Pancreas (tissue), 10 donors: ENCODE data around the gene RNF11. TPM values are rescaled to one million over a fixed set of nuclear protein-coding genes. Genes with fewer than 3 reads are reported as not detected.

ENCODE experiments used
- ATAC-seq, 4 donors: fragments of 200-7000 bp; cut with Tn5 transposase; one replicate each; pipeline versions ENCODE4 v1.8.0 to v1.9.1; 2020; ENCODE audit warnings: mild to moderate bottlenecking in 4 of 4, moderate library complexity in 4 of 4
- DNase-seq, 6 donors: peaks; one replicate each; pipeline ENCODE4 v3.0.0-alpha.2; 2020
- FAIRE-seq: peaks from 2 replicates; lab custom pipeline; 2012; peaks lifted over from hg19 to GRCh38; lab: Jason Lieb, UNC
- H3K27ac ChIP-seq, 4 donors: fragments of 200-600 bp; sonication (generic); 1 replicate in 3 of 4; 2 replicates in 1 of 4; pipeline versions ENCODE4 v1.5.0 to v1.8.0; 2020
- H3K27me3 ChIP-seq, 4 donors: fragments of 200-600 bp; one replicate each; pipeline ENCODE4 v1.8.0; 2021
- H3K36me3 ChIP-seq, 3 donors: fragments of 200-600 bp; sonication (generic) in 1 of 3; one replicate each; pipeline versions ENCODE4 v1.5.0 to v1.8.0; 2020 to 2021
- H3K4me1 ChIP-seq, 3 donors: fragments of 200-600 bp; one replicate each; pipeline ENCODE4 v1.8.0; 2021
- H3K4me3 ChIP-seq, 4 donors: fragments of 200-600 bp; sonication (generic) in 2 of 4; one replicate each; pipeline versions ENCODE4 v1.5.0 to v1.8.0; 2020 to 2021
- H3K9me3 ChIP-seq, 4 donors: fragments of 200-600 bp; one replicate each; pipeline ENCODE4 v1.8.0; 2021
- WGBS, 2 donors: extraction: QIAGEN DNeasy Blood & Tissue Kit; methylation state at CpG; one replicate each; pipeline ENCODE4 v1.1.7; 2013; 5-methylcytosine and 5-hydroxymethylcytosine counted together
- intact Hi-C, 3 donors: fragments of 100-400 bp; cut with DNase I; formaldehyde crosslinking; loops; one replicate each; pipeline versions ENCODE4 v1.11.1 to v1.14.2; 2022
- polyA plus RNA-seq, 2 donors: library from polyadenylated mRNA; stranded (reverse); fragments of 200-250 nt; gene quantifications; one replicate each; pipeline ENCODE4 v1.2.3, GENCODE V29; 2013
- total RNA-seq, 6 donors: library from RNA; stranded (reverse); fragmentation: NEBNext Ultra II Directional in 4 of 6; extraction: Animal tissue kit (Norgen Biotek cat#: 25700) in 4 of 6; gene quantifications; one replicate each; pipeline versions ENCODE4 v1.2.1 to v1.2.4, GENCODE V29; 2021 to 2023
- TF ChIP-seq, protein P1 (sequence below), 4 donors: fragments of 200-600 bp; sonication (generic) in 3 of 4; IDR thresholded peaks; one replicate each; pipeline versions ENCODE4 v1.5.0 to v1.8.0; 2021; ENCODE audit warnings: antibody characterized with exemption in 4 of 4
- donor health status: healthy with polysubstance abuse.
- donor health status: DM: no; HTN: no; CAD: no; lungs with moderate emphysema.
- donor health status: DM: no; HTN: no; CAD: no.
- donor health status: control.
- donor health status: control.
- donor health status: Bipolar disorder and iron deficiency.
- donor health status: DM: yes; HTN: yes; CAD: no.
- donor health status: DM: no; HTN: no; CAD: no.
- donor health status: DM: no; HTN: no; CAD: no.
- donor health status: DM: yes; HTN: yes; CAD: no.

Gene RNF11
- total and polyA plus RNA-seq, 8 donors, result 19.8 to 51.8 (median 30.7) TPM

DNA sequence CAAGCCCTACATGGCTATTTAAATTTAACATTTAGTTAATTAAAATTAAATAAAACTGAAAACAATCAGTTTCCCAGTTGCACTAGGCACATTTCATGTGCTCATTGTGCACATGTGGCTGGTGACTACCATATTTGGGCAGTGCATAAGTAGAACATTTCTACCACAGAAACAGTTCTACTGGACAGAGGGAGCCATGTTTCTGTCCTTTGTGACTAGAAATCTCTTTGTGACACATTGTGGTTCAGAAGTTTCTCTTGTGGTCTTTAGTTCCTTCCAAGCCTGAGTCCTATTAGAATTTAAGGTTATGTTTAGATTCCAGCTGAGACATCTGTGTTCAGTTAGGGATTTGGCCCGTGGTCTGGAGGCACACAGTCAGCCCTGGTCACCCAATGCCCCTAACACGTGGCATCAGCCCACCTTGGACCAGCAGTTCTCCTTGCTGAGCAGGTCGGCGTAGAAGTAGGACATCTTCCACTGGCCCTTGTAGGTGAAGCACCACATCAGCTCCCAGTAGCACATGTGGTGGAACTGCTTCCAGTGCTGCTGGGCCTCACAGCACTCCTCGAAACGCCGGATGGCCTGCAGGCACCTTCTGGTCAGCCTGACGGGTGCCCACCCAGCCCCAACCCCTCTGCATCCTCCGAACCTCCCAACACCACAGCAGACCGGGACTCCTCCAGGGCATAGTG, 65.2 kb downstream of the RNF11 start:
- no peak overlapping the region for H3K4me3 ChIP-seq
- H3K9me3 ChIP-seq, result no peaks in the 10 kb centered on the region
- H3K36me3 ChIP-seq, result no peaks in the 10 kb centered on the region
- H3K27ac ChIP-seq, result no peak overlapping the region
- intact Hi-C loops, result no loop called here
- no peak for DNase-seq
- ATAC-seq, result no peak
- H3K27me3 ChIP-seq, result no peaks in the 10 kb centered on the region
- WGBS, 2 donors, result 93 to 94% methylated on average over 10 of the region's 10 CpGs
- peaks cover 9 to 25% (median 11%) of the 10 kb centered on the region in 3 donors for H3K4me1 ChIP-seq
- TF ChIP-seq, protein P1, sequence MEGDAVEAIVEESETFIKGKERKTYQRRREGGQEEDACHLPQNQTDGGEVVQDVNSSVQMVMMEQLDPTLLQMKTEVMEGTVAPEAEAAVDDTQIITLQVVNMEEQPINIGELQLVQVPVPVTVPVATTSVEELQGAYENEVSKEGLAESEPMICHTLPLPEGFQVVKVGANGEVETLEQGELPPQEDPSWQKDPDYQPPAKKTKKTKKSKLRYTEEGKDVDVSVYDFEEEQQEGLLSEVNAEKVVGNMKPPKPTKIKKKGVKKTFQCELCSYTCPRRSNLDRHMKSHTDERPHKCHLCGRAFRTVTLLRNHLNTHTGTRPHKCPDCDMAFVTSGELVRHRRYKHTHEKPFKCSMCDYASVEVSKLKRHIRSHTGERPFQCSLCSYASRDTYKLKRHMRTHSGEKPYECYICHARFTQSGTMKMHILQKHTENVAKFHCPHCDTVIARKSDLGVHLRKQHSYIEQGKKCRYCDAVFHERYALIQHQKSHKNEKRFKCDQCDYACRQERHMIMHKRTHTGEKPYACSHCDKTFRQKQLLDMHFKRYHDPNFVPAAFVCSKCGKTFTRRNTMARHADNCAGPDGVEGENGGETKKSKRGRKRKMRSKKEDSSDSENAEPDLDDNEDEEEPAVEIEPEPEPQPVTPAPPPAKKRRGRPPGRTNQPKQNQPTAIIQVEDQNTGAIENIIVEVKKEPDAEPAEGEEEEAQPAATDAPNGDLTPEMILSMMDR (IDR thresholded peaks at IDR 0.05), result no peak
- no peak for FAIRE-seq

DNA sequence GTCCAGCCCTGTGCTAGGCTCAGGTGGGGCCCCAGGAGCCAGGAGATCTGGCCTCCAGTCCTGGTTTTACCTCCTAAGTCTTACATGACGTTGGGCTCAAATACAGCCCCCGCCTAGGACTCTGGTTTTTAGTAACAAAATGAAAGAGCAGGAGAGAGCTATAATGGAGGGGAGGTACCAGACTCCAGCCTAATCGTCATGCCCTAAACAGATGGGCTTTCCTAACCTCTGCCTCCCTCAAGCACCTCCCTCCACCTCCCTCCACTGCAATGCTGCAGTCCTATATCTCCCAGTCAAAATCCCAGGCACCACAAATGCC, 65.7 kb downstream of the RNF11 start:
- no peak for ATAC-seq
- Histone ChIP-seq H3K27ac (no peak overlapping the region), H3K4me1 (peaks cover 6 to 25% (median 11%) of the 10 kb centered on the region in 3 donors), H3K27me3 (no peaks in the 10 kb centered on the region), H3K9me3 (no peaks in the 10 kb centered on the region), H3K4me3 (no peak overlapping the region), H3K36me3 (no peaks in the 10 kb centered on the region)
- 77 to 87% methylated on average over 3 of the region's 3 CpGs for WGBS, 2 donors
- FAIRE-seq, result no peak
- DNase-seq, result no peak
- TF ChIP-seq, protein P1 (IDR thresholded peaks at IDR 0.05), result no peak
- intact Hi-C loops, result no loop called here

DNA sequence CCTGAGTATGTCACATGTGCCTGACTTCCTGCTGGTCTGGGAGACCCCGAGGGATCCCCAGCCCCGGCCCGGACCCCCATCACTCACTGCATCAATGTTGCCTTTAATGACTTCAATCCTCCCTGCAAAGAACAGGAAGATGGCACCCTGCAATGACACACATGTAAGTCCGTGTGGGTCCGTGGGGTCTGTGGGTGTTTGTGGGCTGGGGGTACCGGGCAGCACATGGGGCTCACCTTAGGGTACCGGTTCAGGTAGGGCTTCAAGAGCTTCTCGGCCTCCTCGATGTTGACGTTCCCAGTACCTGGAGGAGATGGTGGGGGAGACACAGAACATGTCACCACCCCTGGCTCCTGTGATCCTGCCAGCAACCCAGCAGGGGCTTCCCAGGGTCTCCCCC, 66.2 kb downstream of the RNF11 start:
- WGBS, 2 donors, result 92 to 98% methylated on average over 10 of the region's 10 CpGs
- intact Hi-C loops, result no loop called here
- H3K4me1 ChIP-seq, result peaks cover 6 to 24% (median 11%) of the 10 kb centered on the region in 3 donors
- no peaks in the 10 kb centered on the region for H3K27me3 ChIP-seq
- no peak overlapping the region for H3K4me3 ChIP-seq
- no peak for FAIRE-seq
- no peaks in the 10 kb centered on the region for H3K36me3 ChIP-seq
- TF ChIP-seq, protein P1 (IDR thresholded peaks at IDR 0.05), result no peak
- no peak for ATAC-seq
- DNase-seq, result no peak
- H3K27ac ChIP-seq, result no peak overlapping the region
- H3K9me3 ChIP-seq, result no peaks in the 10 kb centered on the region

DNA sequence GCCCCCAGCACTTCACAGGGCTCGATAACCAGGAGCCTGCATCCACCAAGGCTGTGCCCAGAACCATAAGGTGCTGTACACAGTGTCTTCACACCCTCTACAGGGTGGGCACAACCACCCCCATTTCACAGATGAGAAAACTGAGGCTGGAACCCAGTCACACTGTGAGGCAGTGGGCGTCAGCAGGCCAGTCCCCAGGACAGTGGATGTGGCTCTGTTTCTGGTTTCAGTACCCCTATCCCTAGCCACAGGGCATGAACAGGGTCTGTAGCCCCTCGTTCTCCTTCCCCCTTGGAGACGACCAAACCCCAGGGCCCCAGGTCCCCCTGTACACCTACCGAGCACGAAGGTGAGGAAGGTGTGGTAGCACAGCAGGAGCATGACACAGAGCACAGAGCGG, 66.7 kb downstream of the RNF11 start:
- Histone ChIP-seq H3K27ac (no peak overlapping the region), H3K9me3 (no peaks in the 10 kb centered on the region), H3K27me3 (no peaks in the 10 kb centered on the region), H3K4me3 (no peak overlapping the region), H3K36me3 (no peaks in the 10 kb centered on the region), H3K4me1 (peaks cover 6 to 22% (median 11%) of the 10 kb centered on the region in 3 donors)
- ATAC-seq (no peak), DNase-seq (no peak), FAIRE-seq (no peak)
- WGBS, 2 donors, result 84 to 89% methylated on average over 6 to 7 of the region's 7 CpGs
- TF ChIP-seq, protein P1 (IDR thresholded peaks at IDR 0.05), result no peak
- intact Hi-C loops, result no loop called here

DNA sequence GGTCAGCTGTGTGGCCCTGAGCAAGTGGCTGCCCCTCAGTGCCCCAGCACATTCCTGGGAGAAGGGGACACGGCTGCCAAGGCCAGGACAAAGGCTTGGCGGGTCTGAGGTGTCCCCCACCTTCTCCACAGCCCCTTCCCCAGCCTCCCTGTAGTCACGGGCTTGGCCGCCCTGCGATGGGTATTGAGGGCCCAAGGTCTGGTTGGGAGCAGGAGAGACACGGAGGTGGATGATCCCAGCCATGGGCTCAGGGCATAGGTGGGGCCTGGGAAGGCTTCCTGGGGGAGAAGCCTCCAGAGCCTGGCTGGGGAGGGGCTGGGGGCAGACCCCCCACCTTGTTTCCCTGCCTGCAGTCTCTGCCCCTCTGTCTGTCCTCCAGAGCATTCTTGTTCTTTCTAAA, 67.2 kb downstream of the RNF11 start:
- no peak overlapping the region for H3K4me3 ChIP-seq
- TF ChIP-seq, protein P1 (IDR thresholded peaks at IDR 0.05), result no peak
- 88 to 94% methylated on average over 6 of the region's 6 CpGs for WGBS, 2 donors
- H3K9me3 ChIP-seq, result no peaks in the 10 kb centered on the region
- peaks cover 6 to 22% (median 11%) of the 10 kb centered on the region in 3 donors for H3K4me1 ChIP-seq
- DNase-seq (no peak), FAIRE-seq (no peak), ATAC-seq (no peak)
- no peak overlapping the region for H3K27ac ChIP-seq
- no peaks in the 10 kb centered on the region for H3K27me3 ChIP-seq
- H3K36me3 ChIP-seq, result no peaks in the 10 kb centered on the region
- intact Hi-C loops, result no loop called here
